H1 (cell line): Measurements from ENCODE around the gene NSD2.

Source experiments
- CBX8 ChIP-seq: fragments of 300-800, 300-1000 bp; sonication (generic); IDR thresholded peaks from 2 replicates; pipeline ENCODE4 v1.7.1; 2016; ENCODE audit warnings: low read depth, low read length, borderline replicate concordance
- EP300 ChIP-seq, 2 experiments: IDR thresholded peaks; 1 replicate in 1 of 2; 2 replicates in 1 of 2; pipeline ENCODE4 v1.6.1; 2011 to 2012; ENCODE audit warnings: low read depth in 2 of 2, low read length in 2 of 2, mild to moderate bottlenecking in 2 of 2, borderline replicate concordance in 1 of 2, inconsistent platforms in 1 of 2, moderate library complexity in 1 of 2
- EZH2 ChIP-seq: fragments of 200-600 bp; sonication (generic); IDR thresholded peaks from 2 replicates; pipeline ENCODE4 v1.7.1; 2012; ENCODE audit warnings: low read depth, mild to moderate bottlenecking, moderate library complexity, low read length, inconsistent platforms; ENCODE audit not compliant: severe bottlenecking
- FOSL1 ChIP-seq: IDR thresholded peaks from 2 replicates; pipeline ENCODE4 v1.6.1; 2011; ENCODE audit warnings: mild to moderate bottlenecking, low read depth, low read length, moderate library complexity; ENCODE audit not compliant: insufficient read depth
- KDM1A ChIP-seq: fragments of 200-600, 300-600 bp; sonication (generic); IDR thresholded peaks from 2 replicates; pipeline ENCODE4 v1.7.1; 2016; ENCODE audit warnings: mild to moderate bottlenecking, low read length, borderline replicate concordance
- POLR2A ChIP-seq, 2 experiments: IDR thresholded peaks; 1 replicate in 1 of 2; 2 replicates in 1 of 2; pipeline ENCODE4 v1.6.1; 2011; ENCODE audit warnings: low read depth in 2 of 2, low read length in 2 of 2, mild to moderate bottlenecking in 2 of 2; ENCODE audit errors: control extremely low read depth in 1 of 2
- RXRA ChIP-seq: IDR thresholded peaks from 2 replicates; pipeline ENCODE4 v1.6.1; 2011; ENCODE audit warnings: low read depth, mild to moderate bottlenecking, low read length, moderate library complexity; ENCODE audit not compliant: insufficient read depth
- TAF1 ChIP-seq: IDR thresholded peaks from 2 replicates; pipeline ENCODE4 v1.6.1; 2011; ENCODE audit warnings: mild to moderate bottlenecking, low read depth, low read length
- TEAD4 ChIP-seq: IDR thresholded peaks from 2 replicates; pipeline ENCODE4 v1.6.1; 2012; ENCODE audit warnings: low read depth, low read length, inconsistent platforms, mixed read lengths
- TF ChIP-seq, protein P1 (sequence below), 3 experiments: IDR thresholded peaks; 1 replicate in 2 of 3; 2 replicates in 1 of 3; pipeline versions ENCODE4 v1.5.1 to v1.6.1; 2011; ENCODE audit warnings: low read length in 3 of 3, mild to moderate bottlenecking in 3 of 3, inconsistent platforms in 2 of 3, low read depth in 1 of 3, moderate library complexity in 1 of 3; ENCODE audit not compliant: insufficient read depth in 1 of 3; ENCODE audit errors: control extremely low read depth in 1 of 3

DNA sequence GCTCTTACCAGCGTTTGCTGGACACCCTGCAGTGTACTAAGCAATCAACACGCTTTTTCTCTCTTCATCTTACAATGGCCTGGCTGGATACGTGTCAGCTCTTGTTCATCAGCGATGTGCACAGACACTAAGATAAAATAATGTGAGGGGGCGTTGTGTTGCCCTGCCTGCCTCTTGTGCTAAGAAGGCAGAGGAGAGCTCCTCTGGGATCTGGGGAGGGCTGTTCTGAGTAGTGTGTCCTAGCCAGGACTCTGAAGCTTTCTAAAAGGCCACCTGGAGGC lies 87.9 kb downstream of the NSD2 start:
- TF ChIP-seq FOSL1 (no peak), TAF1 (no peak), TEAD4 (no peak), KDM1A (no peak), EP300 (IDR thresholded peaks at IDR 0.05; ENCODE audit: borderline replicate concordance in 1 of 2, low read depth in 2 of 2, low read length in 2 of 2) (no peak), CBX8 (no peak), RXRA (no peak), EZH2 (no peak), POLR2A (IDR thresholded peaks at IDR 0.05; ENCODE audit: control extremely low read depth in 1 of 2, low read depth in 2 of 2, low read length in 2 of 2) (no peak)
- TF ChIP-seq, protein P1, sequence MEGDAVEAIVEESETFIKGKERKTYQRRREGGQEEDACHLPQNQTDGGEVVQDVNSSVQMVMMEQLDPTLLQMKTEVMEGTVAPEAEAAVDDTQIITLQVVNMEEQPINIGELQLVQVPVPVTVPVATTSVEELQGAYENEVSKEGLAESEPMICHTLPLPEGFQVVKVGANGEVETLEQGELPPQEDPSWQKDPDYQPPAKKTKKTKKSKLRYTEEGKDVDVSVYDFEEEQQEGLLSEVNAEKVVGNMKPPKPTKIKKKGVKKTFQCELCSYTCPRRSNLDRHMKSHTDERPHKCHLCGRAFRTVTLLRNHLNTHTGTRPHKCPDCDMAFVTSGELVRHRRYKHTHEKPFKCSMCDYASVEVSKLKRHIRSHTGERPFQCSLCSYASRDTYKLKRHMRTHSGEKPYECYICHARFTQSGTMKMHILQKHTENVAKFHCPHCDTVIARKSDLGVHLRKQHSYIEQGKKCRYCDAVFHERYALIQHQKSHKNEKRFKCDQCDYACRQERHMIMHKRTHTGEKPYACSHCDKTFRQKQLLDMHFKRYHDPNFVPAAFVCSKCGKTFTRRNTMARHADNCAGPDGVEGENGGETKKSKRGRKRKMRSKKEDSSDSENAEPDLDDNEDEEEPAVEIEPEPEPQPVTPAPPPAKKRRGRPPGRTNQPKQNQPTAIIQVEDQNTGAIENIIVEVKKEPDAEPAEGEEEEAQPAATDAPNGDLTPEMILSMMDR (IDR thresholded peaks at IDR 0.05; ENCODE audit: control extremely low read depth in 1 of 3, insufficient read depth in 1 of 3, low read depth in 1 of 3, low read length in 3 of 3), result no peak
